Stimulated activated CD4-positive, alpha-beta T cell treated with anti-CD3 and anti-CD28 coated beads, Interleukin-12 subunit alpha, Interleukin-12 subunit beta, amount 100 ng/mL, for 48 hours (primary cell): ENCODE measurements around the gene GALK1.
"Not testable (repeated sequence)": the region's sequence is repeated elsewhere in the genome, so short reads cannot be mapped to it uniquely, and the experiment has no call there.

Experiments used
- DNase-seq, 3 donors: peaks; one replicate each; pipeline ENCODE4 v3.0.0-alpha.2; 2020; ENCODE audit warnings: low read depth in 2 of 3, low spot score in 1 of 3

GALK1 gene

GRCh38 chr17:75764711-75765421 lies at the start of gene GALK1:
Gene GALK1 (minus strand): TSS chr17:75765192. CDS start chr17:75765136, 56 bp downstream.
- peak in 1 of 3 donors; percentile 70 for DNase-seq

- DNase-seq, result no peak
Measured at GRCh38 chr17:75814021-75814395, 49.0 kb upstream of the GALK1 start.

- DNase-seq, result no peak
Measured at GRCh38 chr17:75813081-75814020, 48.4 kb upstream of the GALK1 start.

- no peak for DNase-seq
Measured at GRCh38 chr17:75812096-75813013, 47.4 kb upstream of the GALK1 start.

- DNase-seq, result no peak
Measured at GRCh38 chr17:75811174-75811573, 46.2 kb upstream of the GALK1 start.

GRCh38 chr17:75810756-75811155 lies 45.8 kb upstream of the GALK1 start:
- not testable (repeated sequence) for DNase-seq

GRCh38 chr17:75810216-75810615 lies 45.2 kb upstream of the GALK1 start:
- DNase-seq, result no peak

- no peak for DNase-seq
Measured at GRCh38 chr17:75809631-75810111, 44.7 kb upstream of the GALK1 start.

GRCh38 chr17:75808905-75809621 lies 44.1 kb upstream of the GALK1 start:
- no peak for DNase-seq

- DNase-seq, result no peak
Measured at GRCh38 chr17:75808549-75808904, 43.5 kb upstream of the GALK1 start.

- DNase-seq, result no peak
Measured at GRCh38 chr17:75807861-75808260, 42.9 kb upstream of the GALK1 start.

- no peak for DNase-seq
Measured at GRCh38 chr17:75806822-75807500, 42.0 kb upstream of the GALK1 start.

GRCh38 chr17:75803883-75804282 lies 38.9 kb upstream of the GALK1 start:
- DNase-seq, result no peak

GRCh38 chr17:75799402-75799801 lies 34.4 kb upstream of the GALK1 start:
- DNase-seq, result no peak

- DNase-seq, result no peak
Measured at GRCh38 chr17:75795820-75796607, 31.0 kb upstream of the GALK1 start.

GRCh38 chr17:75793460-75793859 lies 28.5 kb upstream of the GALK1 start:
- DNase-seq, result no peak

GRCh38 chr17:75791254-75791653 lies 26.3 kb upstream of the GALK1 start:
- DNase-seq, result no peak

- peak; percentile 83 to 87 (median 84) for DNase-seq
Measured at GRCh38 chr17:75785016-75785890, 20.3 kb upstream of the GALK1 start.
